NCI-H526 treated with DMSO at 0.1 percent for 48 hours (cell line): ENCODE data around the gene TTC28.

Experiments
- DNase-seq: peaks from one replicate; lab custom pipeline; 2025; lab: John Stamatoyannopoulos, UW

The TTC28 gene

DNA sequence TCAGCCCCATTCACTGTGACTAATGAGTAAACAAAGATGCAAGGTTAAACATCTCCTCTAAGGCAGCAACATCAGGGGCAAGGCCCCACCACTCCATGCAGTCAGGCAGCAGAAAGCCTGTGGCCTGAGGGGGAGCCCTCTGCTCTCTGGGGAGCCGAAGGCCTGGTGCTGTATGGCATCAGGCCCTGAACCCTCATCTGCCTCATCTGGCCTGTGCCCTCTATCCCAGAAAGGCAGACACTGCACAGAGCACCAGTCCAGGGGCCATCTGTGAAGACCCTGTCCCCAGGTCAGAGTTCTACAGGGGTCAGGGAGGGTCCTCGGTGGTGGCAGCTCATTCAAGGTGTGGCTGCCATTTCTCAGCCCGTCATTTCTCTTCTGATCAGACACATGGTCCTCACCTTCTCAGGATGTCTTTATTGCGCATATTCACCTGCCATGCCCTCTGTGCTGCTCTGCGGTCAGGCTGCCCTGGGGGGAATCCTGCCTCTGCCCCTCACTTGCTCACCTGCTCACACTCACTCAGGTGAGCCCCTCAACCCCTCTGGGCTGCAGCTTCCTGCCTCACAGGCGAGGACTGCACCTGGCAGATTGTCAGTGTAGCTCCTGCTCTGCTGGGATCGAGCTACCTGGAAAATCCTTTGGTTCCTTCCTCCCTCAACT is 657.5 kb downstream of the TTC28 start:
- no peak for DNase-seq

DNA sequence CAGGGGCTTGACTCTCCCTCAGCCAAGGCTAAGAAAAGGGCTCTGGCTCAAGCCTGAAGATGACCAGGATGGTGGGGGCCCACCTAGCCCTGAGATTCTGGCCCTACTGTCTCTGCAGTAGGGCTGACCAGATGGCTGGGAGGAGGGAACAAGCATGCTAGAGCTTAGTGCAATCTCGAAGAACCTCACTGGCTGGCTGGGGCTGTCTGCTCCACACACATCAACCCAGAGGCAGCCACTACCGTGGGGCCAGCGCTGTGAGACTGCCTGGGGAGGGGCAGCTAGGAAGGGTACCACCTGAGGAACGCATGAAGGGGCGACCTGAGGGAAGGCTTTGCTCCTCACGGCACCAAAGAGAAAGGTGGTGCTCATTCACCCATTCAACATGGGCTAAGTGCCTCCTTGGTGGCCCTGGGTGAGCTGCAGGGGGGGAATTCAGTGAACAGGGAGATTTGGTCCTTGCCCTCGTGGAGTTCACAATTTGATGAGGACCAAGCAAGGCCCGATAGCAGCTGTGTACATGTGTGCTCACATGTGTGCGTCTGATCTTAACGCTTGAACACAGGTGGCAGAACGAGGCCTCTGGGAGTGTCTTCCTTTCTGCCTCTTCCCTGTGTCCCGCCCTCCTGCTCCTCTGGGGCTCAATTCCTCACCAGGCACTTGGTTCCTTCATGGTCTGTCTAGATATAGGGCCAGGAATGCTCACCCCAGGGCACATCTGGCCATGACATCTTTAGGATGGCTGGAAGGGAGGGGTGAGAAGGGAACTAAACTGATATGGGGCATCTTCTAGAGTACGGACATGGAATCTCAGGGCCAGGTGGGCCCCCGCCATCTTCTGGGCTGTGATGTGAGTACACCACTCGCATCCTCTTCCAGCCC is 658.3 kb downstream of the TTC28 start:
- DNase-seq = no peak

DNA sequence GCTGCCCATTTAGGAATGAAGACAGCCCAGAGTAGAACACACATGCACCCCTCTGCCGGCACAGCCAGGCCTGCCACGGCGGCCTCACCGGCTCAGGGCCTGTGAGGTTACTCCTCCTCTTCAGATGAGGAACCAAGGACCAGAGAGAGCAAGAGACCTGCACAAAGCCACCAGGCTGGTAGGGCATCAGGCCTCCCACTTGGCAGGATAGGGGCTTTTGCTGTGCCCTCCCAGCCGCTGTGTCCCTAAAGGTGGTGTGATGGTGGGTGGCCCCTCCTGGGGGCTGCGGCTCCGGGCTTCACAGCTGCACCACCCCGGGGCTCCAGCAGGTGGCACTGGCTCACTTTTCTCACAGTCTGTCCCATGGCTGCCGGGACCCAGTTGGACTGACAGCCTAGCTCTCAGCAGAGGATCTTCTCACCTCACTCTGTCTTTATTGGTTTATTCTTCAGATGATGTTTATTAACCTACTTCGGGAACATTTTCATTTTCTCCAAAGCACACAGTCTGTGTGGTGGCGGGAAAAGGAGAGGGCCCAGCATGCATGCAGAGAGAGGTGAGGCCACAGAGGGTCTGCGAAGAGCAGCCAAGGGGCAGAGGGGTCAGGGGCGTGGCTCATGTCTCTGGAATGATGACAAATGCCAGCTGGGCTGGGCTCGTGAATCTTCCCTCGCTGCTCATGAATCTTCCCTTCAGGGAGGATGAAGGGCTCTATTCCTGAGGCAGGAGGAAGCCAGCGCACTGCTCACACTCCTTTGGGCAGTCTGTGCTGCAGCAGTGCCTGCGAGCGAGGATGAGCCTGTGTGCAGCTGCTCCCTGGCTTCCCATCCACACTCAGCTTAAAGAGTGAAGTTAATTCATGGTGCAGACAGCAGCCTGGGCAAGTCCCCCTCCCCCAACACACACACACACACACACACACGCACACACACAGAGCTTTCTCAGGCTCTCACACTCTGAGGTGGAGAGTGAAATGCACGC is 659.5 kb downstream of the TTC28 start:
- no peak for DNase-seq

DNA sequence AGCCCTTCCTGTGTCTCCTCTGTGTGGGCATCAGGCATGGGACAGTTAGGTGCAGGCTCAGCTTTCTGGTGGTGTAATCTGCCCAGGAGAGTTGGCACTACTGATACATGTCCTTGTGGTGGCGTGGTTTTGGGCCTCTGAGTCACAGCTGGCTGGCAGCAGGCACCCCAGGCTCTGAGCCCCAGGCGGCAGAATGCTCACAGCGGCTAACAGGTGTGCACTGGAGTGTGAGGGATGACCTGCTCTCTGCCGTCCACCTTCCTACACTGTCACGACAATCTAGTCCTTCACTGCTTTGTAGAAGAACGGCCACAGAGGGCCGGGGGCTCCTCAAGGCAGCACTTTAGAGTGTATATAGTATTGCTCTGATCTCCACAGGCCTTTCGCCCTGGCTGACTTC is 660.3 kb downstream of the TTC28 start:
- DNase-seq = no peak

DNA sequence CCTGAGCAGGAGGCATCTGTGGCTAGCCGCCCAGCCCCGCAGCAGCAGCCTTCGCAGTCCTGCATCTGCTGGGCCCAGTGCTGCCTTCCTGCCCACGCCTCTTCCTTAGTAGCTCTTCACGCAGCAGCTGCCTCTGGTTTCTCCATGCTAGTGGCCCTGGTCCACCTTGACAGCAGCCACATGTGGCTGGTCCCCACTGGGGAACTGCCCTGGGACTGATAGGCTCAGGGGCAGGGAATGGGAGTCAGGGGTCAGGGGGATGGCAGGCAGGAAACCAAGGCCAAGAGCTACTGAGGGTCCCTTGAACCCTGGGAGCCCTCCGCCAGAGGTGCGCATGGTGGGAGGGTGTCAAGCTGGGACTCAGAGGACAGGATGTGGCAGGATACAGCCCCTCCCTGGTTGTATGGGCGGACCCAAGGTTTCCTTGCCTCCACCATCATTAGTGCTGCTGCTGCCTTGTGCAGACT is 661.1 kb downstream of the TTC28 start:
- no peak for DNase-seq

DNA sequence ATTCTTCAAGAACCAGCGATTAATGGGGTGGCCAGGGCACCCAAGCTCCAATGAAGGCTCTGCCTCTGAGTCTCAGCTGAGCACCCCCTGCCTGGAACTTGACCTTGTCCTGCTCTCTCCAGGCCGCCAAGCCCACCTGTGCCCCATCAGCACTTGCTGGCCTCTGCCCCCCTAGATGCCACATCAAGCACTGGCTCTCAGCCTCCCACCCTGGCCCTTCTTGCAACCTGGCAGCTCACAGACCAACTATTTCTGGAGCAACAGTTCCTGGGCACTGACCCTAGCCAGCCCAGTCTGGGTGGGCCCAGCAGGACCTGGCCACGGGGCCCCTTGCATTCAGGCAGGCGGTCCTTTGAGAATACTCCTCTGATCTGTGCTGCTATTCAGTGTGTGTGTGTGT is 661.8 kb downstream of the TTC28 start:
- DNase-seq = no peak

DNA sequence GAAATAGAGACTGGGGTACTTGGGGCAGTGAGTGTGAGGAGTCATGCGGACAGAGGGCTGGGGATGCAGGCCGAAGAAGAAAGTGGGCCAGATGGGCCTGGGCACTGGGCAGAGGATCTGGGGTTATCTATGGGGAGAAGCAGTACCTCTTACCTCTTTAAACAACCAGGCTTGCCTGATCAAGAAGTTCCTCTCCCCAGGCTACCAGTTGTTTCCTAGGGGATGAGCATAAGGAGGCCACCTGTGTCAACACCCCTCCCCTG is 662.2 kb downstream of the TTC28 start:
- DNase-seq = no peak

DNA sequence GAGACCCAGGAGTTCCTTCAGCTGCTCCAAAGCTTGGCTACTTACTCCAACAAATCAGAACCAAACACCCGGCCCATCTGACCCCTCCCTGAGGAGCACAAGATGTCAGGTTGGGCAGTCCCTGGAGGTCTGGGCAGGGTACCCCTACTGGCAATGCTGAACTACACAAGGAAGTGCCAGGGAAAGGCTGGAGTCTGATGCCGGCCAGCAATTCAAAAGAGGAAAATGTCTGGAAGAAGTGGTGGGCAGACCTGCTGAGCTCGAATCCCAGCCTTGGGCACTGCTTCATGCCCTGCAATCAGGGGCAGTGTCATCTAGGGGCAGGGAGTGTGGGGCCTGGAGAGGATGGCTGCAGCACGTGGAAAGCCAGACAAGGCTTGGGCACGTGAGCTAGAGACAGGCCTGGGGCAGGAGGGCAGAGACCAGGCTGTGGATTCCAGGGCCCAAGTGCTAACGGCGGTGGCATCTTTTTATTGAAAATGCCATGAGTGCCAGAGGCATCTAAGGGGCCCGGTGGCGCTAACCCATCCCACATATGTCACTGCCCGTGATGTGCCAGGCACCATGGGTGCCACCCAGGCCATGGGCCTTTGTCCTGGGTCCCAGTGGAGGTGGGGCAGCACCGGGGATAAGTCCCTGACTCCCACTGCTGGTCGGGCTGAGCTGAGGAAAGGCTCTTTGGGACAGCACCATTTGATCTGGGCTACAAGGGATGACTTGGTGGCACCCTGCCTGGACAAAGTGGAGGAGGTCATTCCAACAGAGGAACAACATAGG is 662.7 kb downstream of the TTC28 start:
- no peak for DNase-seq

DNA sequence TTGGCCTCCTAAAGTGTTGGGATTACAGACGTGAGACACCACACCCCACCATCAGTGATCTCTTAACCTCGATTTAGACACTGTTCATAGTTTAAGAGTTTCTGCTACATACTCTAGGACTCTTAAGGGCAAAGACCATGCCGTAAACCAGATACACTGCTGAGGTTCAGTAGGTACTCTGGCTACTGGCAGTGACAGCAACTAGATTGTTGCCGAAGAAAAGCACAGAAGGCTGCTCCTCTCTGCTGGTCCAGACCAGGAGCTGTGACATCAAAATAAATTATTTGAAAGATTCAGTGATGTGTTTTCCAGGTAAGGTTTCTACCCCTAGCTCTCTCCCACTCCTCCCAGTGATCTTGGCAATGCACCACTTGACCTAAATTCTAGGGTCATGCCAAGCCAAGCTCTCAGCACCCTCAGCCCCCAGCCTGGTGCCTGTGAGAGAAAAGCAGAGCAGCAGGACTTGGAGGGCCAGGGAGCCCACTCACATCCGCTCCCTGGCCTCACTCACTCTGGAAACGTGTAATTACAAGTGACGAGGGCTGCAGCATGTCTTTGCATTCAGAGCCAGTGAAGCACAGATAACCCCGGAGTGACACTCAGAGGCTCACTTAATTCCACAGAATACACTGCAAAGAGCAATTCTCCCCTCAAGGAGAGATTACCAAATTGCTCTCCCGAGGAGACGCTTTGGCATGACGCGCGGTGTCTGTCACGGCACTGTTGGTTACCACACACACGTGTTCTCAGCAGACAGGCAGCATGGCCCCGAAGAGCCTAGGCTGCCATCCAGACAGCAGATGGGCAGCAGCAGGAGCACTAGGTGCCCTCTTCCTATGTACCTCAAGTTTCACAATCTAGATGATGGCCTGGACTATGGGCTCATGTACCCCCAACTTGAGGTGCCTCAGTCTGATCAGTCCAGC is 663.7 kb downstream of the TTC28 start:
- no peak for DNase-seq

DNA sequence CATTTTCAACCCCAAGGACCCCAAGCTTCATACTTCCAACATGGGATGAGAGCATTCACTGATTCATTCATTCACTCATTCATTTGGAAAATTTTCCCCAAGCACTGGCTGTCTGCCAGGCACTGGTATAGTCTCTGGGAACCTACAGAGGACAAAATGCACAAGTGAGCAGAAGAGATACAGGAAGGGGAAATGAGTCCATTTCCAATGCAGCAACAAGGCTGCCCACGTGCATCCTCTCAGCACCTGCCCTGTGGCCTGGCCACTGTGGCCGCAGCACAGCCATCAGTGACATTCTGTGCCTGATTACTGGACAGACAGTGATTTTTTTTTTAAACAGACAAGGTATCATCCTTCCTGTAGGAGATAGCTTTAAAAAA is 664.6 kb downstream of the TTC28 start:
- DNase-seq = no peak

DNA sequence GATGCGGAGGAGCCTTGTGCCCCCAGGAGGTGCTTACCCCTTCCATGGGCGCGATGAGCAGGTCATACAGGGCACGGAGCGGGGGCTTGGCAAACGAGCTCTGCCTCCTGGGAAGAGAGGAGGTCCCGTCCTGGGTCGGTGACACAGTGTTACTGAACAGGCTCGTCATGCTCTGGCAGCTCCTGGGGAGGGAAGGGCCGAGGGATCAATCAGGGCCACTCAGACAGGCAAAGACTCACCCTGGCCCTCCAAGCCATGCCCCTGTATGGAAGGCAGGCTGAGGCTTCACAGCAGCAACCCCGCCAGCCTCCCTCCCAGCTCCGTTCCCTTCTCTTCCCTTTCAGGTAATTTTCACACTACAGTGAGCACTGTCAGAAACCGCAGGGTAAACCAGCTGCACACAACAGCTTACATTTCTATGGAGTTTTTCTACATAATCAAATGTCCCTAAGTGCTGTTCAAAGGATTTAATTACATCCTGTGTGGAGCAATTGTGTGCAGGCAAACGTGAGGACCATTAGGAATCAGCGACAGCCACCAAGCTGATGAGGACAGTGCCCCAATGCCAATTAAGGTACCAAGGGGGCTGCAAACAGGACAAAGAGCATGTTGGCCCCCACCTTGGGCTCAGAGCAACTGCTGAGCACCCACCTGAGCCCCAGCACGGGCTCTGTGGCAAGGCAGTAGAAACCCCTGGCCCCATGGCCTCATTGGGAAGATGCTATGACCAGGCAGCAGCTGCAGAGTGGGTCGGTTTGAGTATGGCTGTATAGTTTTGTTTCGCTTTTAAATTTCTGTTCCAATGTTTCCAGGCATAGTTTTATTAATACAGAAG is 665.2 kb downstream of the TTC28 start:
- peak; percentile 64 for DNase-seq

DNA sequence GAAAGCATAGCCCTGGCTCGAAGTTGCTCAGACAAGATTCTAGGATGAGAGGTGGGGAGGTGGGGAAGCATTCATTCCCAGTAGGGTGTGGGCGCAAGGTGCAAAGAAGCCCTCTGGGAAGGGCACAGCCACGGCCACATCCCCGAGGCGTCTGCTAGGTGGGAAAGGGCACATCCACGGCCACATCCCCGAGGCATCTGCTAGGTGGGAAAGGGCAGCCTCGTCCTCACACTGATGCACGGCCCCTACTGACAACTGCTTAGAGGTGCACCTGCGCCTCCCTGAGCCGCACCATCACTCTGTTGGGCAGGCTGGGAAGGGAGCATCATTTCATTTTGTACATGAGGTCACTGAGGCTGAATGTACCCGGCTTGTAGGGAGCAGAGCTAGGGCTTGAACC is 666.0 kb downstream of the TTC28 start:
- DNase-seq = no peak

DNA sequence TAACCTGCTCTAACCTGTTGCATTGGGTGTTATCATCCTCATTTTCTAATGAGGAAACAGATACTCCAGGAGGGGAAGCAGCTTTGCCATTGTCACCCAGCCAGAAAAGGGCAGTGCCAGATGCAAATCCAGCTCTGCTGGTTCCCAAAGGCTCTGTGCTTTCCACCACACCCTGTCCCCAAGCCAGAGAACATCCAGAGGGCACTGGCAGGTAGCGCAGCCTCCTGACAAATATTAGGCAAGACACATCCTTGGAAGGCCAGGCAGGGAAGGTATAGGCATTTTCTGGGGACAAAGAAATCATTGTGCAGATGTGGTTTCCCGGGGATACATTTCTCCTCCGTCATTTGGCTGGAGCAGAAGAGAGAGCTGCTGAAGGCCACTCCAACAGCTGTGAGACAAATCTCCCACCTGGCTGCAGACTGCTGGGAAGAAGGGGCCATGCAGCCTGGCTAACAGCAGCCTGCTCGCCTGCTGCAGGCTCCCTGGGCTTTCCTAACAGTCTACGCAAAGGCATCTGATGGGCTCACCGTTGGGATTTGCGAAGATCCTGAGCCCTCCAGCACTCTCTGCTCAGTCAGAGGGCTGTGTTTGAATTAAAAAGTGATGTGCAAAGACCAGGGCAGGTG is 666.7 kb downstream of the TTC28 start:
- DNase-seq = peak; percentile 6

DNA sequence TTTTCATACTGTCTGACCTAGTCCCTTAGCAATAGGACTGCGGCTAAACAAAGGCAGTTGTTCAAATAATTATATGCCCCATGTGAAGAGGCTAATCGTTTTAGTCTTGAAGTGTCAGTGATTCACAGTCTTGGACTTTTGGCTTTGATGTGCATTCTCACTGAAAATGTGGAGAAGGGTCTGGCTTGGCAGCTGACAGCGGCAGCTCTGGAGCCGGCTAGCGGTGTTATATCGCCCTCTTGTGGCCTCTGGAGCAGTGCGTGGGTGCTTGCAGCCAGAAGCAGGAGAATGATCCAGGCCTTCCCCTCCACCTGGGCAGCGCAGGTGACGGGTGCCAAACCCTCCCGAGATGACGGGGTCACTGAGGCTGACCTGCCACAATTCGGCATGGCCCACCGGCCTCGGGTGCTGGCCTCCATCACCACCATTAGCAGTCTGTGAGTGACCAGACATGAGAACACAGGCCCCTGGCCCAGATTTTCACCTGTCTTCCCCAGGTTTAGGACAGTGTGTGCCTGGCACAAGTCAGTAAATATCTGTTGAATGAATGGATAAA is 670.3 kb downstream of the TTC28 start:
- peak; percentile 54 for DNase-seq

DNA sequence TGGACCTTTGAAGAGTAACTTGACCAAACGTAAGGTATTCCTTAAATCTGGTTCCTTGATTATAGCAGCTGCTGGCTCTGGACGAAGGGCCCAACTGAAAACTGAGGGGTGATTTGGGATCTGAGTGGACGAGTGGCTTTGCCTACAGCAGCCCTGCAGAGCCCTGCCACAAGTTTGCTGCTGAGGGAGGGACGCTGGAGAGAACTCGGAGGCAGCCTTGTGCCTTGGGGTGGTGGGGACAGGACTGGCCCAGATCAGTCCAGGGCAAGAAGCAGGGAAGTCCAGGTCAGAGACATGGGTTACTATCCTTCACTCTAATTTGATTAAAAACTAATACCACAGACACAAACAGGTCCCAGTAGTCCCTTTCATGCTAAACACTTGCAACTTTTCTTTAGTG is 671.0 kb downstream of the TTC28 start:
- no peak for DNase-seq

DNA sequence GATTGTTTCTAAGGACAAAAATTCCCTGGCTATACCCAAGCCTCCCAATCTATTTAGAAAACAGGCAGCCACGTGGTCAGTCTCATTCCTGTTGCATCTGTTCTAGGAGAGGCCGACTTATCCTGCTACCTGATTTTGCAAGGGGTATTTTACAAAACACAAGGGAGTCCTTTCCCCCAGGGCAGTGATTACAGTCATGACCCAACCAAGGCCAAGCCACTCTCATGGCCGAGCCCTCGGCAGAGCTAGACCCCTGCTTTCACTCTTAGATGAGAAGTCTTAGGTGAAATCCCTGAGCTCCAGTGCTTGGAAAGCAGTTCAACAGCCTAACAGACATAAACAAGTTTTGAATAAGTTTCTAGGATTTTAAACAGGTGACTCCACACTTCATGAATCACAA is 671.6 kb downstream of the TTC28 start:
- DNase-seq = no peak

DNA sequence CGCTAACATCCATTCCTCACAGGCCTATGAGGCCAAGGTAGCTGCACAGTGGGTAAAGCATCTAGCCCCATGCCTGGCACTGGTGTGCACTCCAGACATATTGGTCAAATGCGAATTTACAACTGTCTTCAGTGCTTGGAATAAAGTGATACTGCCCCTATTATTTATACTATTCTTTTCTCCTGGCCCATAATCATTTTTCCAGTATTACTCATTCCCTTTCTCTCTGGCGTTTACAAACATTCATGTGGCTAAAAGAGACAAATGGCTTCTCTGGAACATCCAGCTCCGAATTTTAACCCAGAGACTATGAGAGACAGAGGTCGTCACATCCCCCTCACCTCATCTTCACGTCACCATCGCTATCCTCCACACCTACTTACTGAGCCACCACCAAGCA is 673.4 kb downstream of the TTC28 start:
- no peak for DNase-seq

DNA sequence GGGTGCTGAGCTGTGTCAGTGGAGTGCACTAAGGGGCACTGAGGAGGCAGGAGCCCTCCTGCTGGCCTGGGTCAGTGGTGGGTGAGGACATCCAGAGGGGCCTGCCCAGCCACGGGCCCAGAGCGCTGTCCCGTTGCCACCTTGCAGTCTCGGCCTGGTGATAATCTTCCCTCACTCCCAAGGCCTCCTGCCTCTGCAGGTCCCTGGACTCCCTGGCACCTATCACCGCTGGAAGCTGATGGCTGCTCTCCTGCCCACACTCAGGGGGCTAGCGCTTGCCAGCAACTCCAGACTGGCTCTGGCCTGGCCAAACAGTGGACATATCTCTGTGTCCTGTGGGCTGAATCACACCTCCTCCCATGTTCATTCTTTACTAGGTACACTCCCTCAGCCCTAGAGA is 674.1 kb downstream of the TTC28 start:
- no peak for DNase-seq

DNA sequence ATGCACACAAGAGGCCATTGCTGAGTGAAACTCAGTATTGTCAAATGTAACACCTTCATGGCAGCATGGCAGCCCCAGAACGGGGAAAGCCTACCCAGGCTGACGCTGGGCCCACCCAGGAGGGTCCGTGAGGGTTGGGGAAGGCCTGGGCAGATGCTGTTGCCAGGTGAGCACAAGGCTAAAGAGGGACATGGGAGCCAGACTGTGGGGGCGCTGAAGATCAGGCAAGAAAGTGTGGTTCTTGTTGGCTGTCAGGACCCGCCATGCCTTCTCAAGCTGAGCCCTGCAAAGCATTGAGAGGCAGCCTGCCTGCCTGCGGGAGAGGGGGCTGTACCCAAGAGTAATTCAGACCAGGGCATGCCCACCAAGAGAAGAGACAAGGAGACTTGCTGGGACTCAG is 675.6 kb downstream of the TTC28 start:
- no peak for DNase-seq
